ENCODE data around the gene ATXN3. TPM values are rescaled to one million over a fixed set of nuclear protein-coding genes. Genes with fewer than 3 reads are reported as not detected.
A peak's percentile ranks its signal among the peaks of the same experiment; 100 is the strongest.
"Not testable (repeated sequence)": the region's sequence is repeated elsewhere in the genome, so short reads cannot be mapped to it uniquely, and the experiment has no call there.

Gene ATXN3
- total RNA-seq, 2 experiments from 2014 or later: 29.3 to 30.5 TPM

- Mint-ChIP-seq H3K36me3 (ENCODE audit: low read depth) (peaks cover 16% of the 10 kb centered on the region), H3K4me1 (no peaks in the 10 kb centered on the region), H3K27ac (no peak overlapping the region), H3K9me3 (peaks cover 11% of the 10 kb centered on the region), H3K4me3 (no peak overlapping the region), H3K27me3 (no peaks in the 10 kb centered on the region)
- ChIA-PET CTCF (interaction anchor here (0.5 to 1.7 kb wide), 2 partner anchors 10 to 138 kb away, joined by 3 to 4 read pairs; partner anchors contain the start of gene TRIP11), POLR2A (interaction anchor here (0.7 to 1.9 kb wide), 2 partner anchors 9 to 57 kb away, joined by 3 to 11 read pairs; partner anchors contain the start of genes ATXN3 and TRIP11)
- no peak for DNase-seq
These were observed 56.6 kb downstream of the ATXN3 start for GRCh38 chr14:92049781-92050180.

- POLR2A ChIA-PET: interaction anchor here (1.9 kb wide), 1 partner anchor 9 kb away, joined by 11 read pairs; the partner anchor contains the start of gene TRIP11
- not testable (repeated sequence) for H3K27ac Mint-ChIP-seq, H3K27me3 Mint-ChIP-seq, H3K4me1 Mint-ChIP-seq, H3K4me3 Mint-ChIP-seq, DNase-seq
- CTCF ChIA-PET: interaction anchor here (1.7 kb wide), 1 partner anchor 9 kb away, joined by 4 read pairs; the partner anchor contains the start of gene TRIP11
- H3K9me3 Mint-ChIP-seq: peaks cover 11% of the 10 kb centered on the region
- H3K36me3 Mint-ChIP-seq (ENCODE audit: low read depth): peaks cover 16% of the 10 kb centered on the region
These were observed 57.2 kb downstream of the ATXN3 start for GRCh38 chr14:92049221-92049620.

GRCh38 chr14:92045904-92046303, 60.5 kb downstream of the ATXN3 start:
- H3K4me1 Mint-ChIP-seq, H3K27ac Mint-ChIP-seq, H3K27me3 Mint-ChIP-seq, H3K4me3 Mint-ChIP-seq, CTCF ChIA-PET, DNase-seq, POLR2A ChIA-PET: not testable (repeated sequence)
- peaks cover 16% of the 10 kb centered on the region for H3K36me3 Mint-ChIP-seq (ENCODE audit: low read depth)
- peaks cover 11% of the 10 kb centered on the region for H3K9me3 Mint-ChIP-seq

GRCh38 chr14:92041766-92042165, 64.6 kb downstream of the ATXN3 start:
- POLR2A ChIA-PET: interaction anchor here (1.0 to 1.4 kb wide), 2 partner anchors 14 to 246 kb away, joined by 3 read pairs; no protein-coding TSS in a partner anchor
- not testable (repeated sequence) for H3K9me3 Mint-ChIP-seq, H3K27me3 Mint-ChIP-seq, DNase-seq
- CTCF ChIA-PET: interaction anchor here (2.7 to 2.9 kb wide), 2 partner anchors 65 to 80 kb away, joined by 15 to 28 read pairs; partner anchors contain the start of genes ATXN3, CPSF2 and NDUFB1
- H3K27ac Mint-ChIP-seq: peak overlapping the region; percentile 50
- peaks cover 23% of the 10 kb centered on the region for H3K36me3 Mint-ChIP-seq (ENCODE audit: low read depth)
- peak overlapping the region; percentile 36 for H3K4me3 Mint-ChIP-seq
- peaks cover 35% of the 10 kb centered on the region for H3K4me1 Mint-ChIP-seq

- CTCF ChIA-PET: interaction anchor here (0.7 to 2.9 kb wide), 4 partner anchors 28 to 81 kb away, joined by 3 to 28 read pairs (median 10); partner anchors contain the start of genes ATXN3, CPSF2 and NDUFB1
- no peak for DNase-seq
- peak overlapping the region; percentile 95 for H3K27ac Mint-ChIP-seq
- H3K36me3 Mint-ChIP-seq (ENCODE audit: low read depth): peaks cover 26% of the 10 kb centered on the region
- POLR2A ChIA-PET: interaction anchor here (0.7 to 4.0 kb wide), 13 partner anchors 9 to 530 kb away, joined by 3 to 70 read pairs (median 10); partner anchors contain the start of genes ATXN3, CPSF2, NDUFB1 and TC2N
- no peaks in the 10 kb centered on the region for H3K27me3 Mint-ChIP-seq
- peak overlapping the region; percentile 36 for H3K4me3 Mint-ChIP-seq
- H3K4me1 Mint-ChIP-seq: peaks cover 40% of the 10 kb centered on the region
- H3K9me3 Mint-ChIP-seq: no peaks in the 10 kb centered on the region
These were observed 65.2 kb downstream of the ATXN3 start for GRCh38 chr14:92041203-92041602.

DNA sequence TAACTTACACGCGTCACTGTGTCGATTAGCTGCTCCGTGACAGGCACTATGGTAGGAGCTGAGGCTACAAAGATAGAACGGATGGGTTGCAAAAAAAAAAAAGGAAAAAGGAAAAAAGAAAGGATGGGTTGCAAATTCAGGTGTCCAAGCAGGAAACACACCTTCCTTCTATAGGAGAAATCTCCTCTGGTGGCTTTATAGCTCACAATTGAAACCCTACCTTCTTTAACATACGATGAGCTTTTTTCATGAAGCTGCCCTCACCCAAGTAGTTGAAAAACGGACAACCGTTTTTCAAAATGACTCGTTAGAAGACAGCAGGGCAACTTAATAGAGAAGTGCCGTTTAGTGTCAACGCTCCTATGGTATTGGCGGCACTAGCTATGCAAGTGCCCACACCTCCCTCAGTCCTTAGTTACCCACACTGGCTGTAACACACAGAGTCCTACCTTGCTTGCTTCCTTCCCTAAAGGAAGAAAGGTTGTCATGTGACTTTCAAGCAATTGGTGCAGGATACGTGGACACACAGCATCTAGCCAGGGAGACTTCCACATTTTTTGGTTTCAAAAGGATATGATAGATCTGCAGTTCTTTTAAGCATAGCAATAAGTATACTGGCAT, 65.8 kb downstream of the ATXN3 start:
- ChIA-PET CTCF (interaction anchor here (0.6 to 2.9 kb wide), 13 partner anchors 10 to 532 kb away, joined by 3 to 28 read pairs (median 4); partner anchors contain the start of genes ATXN3, CPSF2 and NDUFB1), POLR2A (interaction anchor here (0.7 to 4.0 kb wide), 31 partner anchors 10 to 1657 kb away, joined by 3 to 70 read pairs (median 5); partner anchors contain the start of genes ATXN3, CPSF2, NDUFB1 and PPP4R3A)
- Mint-ChIP-seq H3K9me3 (no peaks in the 10 kb centered on the region), H3K27me3 (no peaks in the 10 kb centered on the region), H3K36me3 (ENCODE audit: low read depth) (peaks cover 30% of the 10 kb centered on the region), H3K4me3 (peak overlapping the region; percentile 89), H3K4me1 (peaks cover 46% of the 10 kb centered on the region), H3K27ac (peak overlapping the region; percentile 95)
- peak; percentile 29 for DNase-seq

GRCh38 chr14:92039719-92040430, 66.5 kb downstream of the ATXN3 start, which contains the start of gene TRIP11:
Gene TRIP11 (minus strand): TSS chr14:92040059. CDS start chr14:92039685, 374 bp downstream.
- Mint-ChIP-seq H3K4me3 (peak within 1 kb of the TSS; percentile 89), H3K27ac (peak within 1 kb of the TSS; percentile 95), H3K27me3 (no peaks in the 10 kb centered on the region), H3K36me3 (ENCODE audit: low read depth) (peaks cover 30% of the 10 kb centered on the region), H3K4me1 (peaks cover 46% of the 10 kb centered on the region), H3K9me3 (no peaks in the 10 kb centered on the region)
- DNase-seq: peak; percentile 98
- ChIA-PET CTCF (interaction anchor here (0.6 to 2.9 kb wide), 13 partner anchors 9 to 531 kb away, joined by 3 to 28 read pairs (median 4); partner anchors contain the start of genes ATXN3, CPSF2 and NDUFB1), POLR2A (interaction anchor here (0.6 to 4.0 kb wide), 35 partner anchors 10 to 1657 kb away, joined by 3 to 70 read pairs (median 5); partner anchors contain the start of genes ATXN3, CPSF2, NDUFB1 and PPP4R3A)

- CTCF ChIA-PET: interaction anchor here (1.4 to 2.9 kb wide), 4 partner anchors 42 to 83 kb away, joined by 3 to 28 read pairs (median 12); partner anchors contain the start of genes ATXN3, CPSF2 and NDUFB1
- H3K36me3 Mint-ChIP-seq (ENCODE audit: low read depth): peaks cover 30% of the 10 kb centered on the region
- peak overlapping the region; percentile 89 for H3K4me3 Mint-ChIP-seq
- peak; percentile 19 for DNase-seq
- POLR2A ChIA-PET: interaction anchor here (0.6 to 4.0 kb wide), 24 partner anchors 11 to 1640 kb away, joined by 3 to 70 read pairs (median 7); partner anchors contain the start of genes ATXN3, CPSF2, NDUFB1 and PPP4R3A
- peak overlapping the region; percentile 95 for H3K27ac Mint-ChIP-seq
- H3K27me3 Mint-ChIP-seq: no peaks in the 10 kb centered on the region
- H3K9me3 Mint-ChIP-seq: no peaks in the 10 kb centered on the region
- H3K4me1 Mint-ChIP-seq: peaks cover 46% of the 10 kb centered on the region
These were observed 67.2 kb downstream of the ATXN3 start for GRCh38 chr14:92039063-92039718.

GRCh38 chr14:92037989-92038388, 68.4 kb downstream of the ATXN3 start:
- peaks cover 34% of the 10 kb centered on the region for H3K36me3 Mint-ChIP-seq (ENCODE audit: low read depth)
- POLR2A ChIA-PET: interaction anchor here (1.3 to 4.0 kb wide), 2 partner anchors 69 to 84 kb away, joined by 9 to 59 read pairs; partner anchors contain the start of genes ATXN3, CPSF2 and NDUFB1
- H3K27me3 Mint-ChIP-seq: no peaks in the 10 kb centered on the region
- DNase-seq: no peak
- no peaks in the 10 kb centered on the region for H3K9me3 Mint-ChIP-seq
- H3K4me3 Mint-ChIP-seq: peak overlapping the region; percentile 89
- peaks cover 50% of the 10 kb centered on the region for H3K4me1 Mint-ChIP-seq
- CTCF ChIA-PET: interaction anchor here (1.3 to 2.1 kb wide), 2 partner anchors 41 to 69 kb away, joined by 3 to 8 read pairs; no protein-coding TSS in a partner anchor
- H3K27ac Mint-ChIP-seq: peak overlapping the region; percentile 15

DNA sequence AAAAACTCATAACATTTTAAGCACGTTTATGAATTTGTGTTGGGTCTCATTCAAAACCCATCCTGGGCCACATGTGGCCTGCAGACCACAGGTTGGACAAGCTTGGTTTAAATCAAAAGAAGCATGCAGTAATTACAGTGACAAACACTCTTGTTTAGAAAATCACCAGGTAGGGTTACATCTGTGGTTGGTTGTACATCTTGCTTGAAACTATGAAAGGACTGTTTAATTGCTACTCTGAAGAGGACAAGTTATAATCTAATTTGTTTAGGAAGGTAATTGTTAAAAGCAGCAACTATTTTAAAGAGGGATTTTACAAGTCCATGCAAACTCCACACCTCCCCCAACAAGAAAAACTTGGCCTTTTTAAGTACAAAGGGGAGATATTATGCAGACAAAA, 70.5 kb downstream of the ATXN3 start:
- H3K27ac Mint-ChIP-seq: no peak overlapping the region
- ChIA-PET POLR2A (no interaction called here), CTCF (interaction anchor here (1.1 kb wide), 1 partner anchor 748 kb away, joined by 3 read pairs; no protein-coding TSS in a partner anchor)
- peaks cover 40% of the 10 kb centered on the region for H3K36me3 Mint-ChIP-seq (ENCODE audit: low read depth)
- H3K4me1 Mint-ChIP-seq: peaks cover 43% of the 10 kb centered on the region
- DNase-seq: no peak
- H3K9me3 Mint-ChIP-seq: no peaks in the 10 kb centered on the region
- no peaks in the 10 kb centered on the region for H3K27me3 Mint-ChIP-seq
- no peak overlapping the region for H3K4me3 Mint-ChIP-seq

- DNase-seq: no peak
- CTCF ChIA-PET: interaction anchor here (0.6 to 1.1 kb wide), 3 partner anchors 28 to 61 kb away, joined by 3 to 4 read pairs (median 3); no protein-coding TSS in a partner anchor
- H3K4me1 Mint-ChIP-seq: peaks cover 39% of the 10 kb centered on the region
- H3K27me3 Mint-ChIP-seq: no peaks in the 10 kb centered on the region
- no peaks in the 10 kb centered on the region for H3K9me3 Mint-ChIP-seq
- H3K36me3 Mint-ChIP-seq (ENCODE audit: low read depth): peaks cover 40% of the 10 kb centered on the region
- POLR2A ChIA-PET: interaction anchor here (0.6 to 1.1 kb wide), 2 partner anchors 88 to 94 kb away, joined by 3 to 4 read pairs; partner anchors contain the start of genes CPSF2 and NDUFB1
- H3K4me3 Mint-ChIP-seq: no peak overlapping the region
- no peak overlapping the region for H3K27ac Mint-ChIP-seq
These were observed 72.3 kb downstream of the ATXN3 start for GRCh38 chr14:92033906-92034687.

Data from activated CD4-positive, alpha-beta memory T cell treated with anti-CD3 and anti-CD28 coated beads, Interleukin-2, amount 10 ng/mL, durations not matched to agents 7 days and 5 days (primary cell).